Jurkat, Clone E6-1 (cell line): ENCODE results near the gene KRT37.
"Not testable (repeated sequence)": the region's sequence is repeated elsewhere in the genome, so short reads cannot be mapped to it uniquely, and the experiment has no call there.

Experiments used
- DNase-seq: peaks from one replicate; pipeline ENCODE4 v3.0.0-alpha.2; 2011; ENCODE audit warnings: low read depth, low spot score
- H3K4me3 ChIP-seq: 2 replicates; pipeline ENCODE4 v1.5.1; 2011; ENCODE audit warnings: mild to moderate bottlenecking, low read length, control low read depth, moderate library complexity

KRT37 gene

DNA sequence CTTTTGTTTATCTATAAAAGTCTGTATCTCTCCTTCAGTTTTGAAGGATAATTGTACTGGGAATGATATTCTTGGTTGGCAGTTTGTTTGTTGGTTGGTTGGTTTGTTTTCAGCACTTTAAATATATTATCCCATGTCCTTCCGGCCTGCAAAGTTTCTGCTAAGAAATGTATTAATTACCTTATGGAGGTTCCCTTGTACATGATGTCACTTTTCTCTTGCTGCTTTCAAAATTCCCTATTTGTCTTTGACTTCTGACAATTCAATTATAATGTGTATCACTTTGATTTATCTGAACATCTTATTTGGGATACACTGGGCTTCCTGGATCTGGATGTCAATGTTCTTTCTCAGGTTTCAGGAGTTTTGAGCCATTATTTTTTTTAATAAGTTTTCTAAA lies 38.2 kb downstream of the KRT37 start:
- no peak for DNase-seq
- H3K4me3 ChIP-seq, result no peak overlapping the region

DNA sequence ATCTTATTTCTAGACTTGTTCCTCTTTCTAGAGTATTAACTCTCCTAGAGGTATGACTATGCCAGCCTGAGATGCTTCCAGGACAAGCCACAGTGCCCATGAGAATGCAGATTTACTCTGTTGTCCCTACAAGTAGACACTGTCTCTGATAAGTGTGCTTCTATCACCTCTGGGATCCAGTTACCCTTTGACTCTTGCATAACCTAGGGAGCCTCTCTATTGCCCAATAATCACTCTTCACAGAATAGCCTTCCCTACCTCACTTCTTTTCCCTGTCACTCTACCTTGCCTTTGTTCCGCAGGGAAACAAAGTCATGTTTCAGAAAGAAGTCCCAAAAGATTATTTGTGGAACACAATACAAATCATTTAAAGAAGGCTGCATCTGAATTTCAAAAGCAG lies 40.7 kb downstream of the KRT37 start:
- no peak overlapping the region for H3K4me3 ChIP-seq
- no peak for DNase-seq

DNA sequence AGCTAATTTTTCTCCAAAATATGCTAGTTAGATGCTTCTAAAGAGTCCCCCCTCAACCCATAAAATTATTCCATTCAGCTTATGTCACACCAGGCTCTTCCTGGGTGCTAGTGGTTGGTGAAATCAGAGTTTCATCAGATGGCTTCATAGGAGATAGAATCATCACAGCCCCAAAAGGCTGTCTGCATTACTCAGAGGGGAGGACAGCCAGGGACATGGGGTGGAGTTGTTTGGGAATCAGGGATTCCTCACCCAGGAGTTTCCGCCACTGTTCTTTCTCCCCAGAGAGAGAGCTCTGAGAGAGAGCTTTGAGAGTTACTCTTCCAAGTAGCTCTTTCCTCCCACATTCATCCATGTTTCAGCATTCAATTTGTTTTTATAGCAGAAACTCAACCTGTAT lies 42.0 kb downstream of the KRT37 start:
- no peak overlapping the region for H3K4me3 ChIP-seq
- no peak for DNase-seq

DNA sequence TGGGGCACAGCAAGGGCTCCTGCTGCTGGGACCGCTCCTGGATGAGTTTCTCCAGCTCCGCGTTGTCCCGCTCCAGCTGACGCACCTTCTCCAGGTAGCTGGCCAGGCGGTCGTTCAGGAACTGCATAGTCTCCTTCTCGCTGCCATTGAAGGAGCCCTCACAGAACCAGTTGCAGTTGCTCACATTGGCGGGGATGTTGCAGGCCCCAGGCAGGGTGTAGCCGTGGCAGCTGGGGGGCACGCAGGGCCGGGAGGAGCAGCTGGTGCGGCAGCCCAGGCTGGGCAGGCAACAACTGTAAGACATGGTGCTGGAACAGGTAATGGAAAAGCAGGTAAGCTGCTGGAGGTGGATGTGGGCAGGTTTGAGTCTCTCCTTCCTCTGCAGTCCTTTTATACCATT lies 42.4 kb downstream of the KRT37 start, which contains the start of gene KRT34:
TSS of gene KRT34 (minus strand) at position 364 of the 400 bp plus-strand sequence. CDS start at position 304, 60 bp downstream.
- H3K4me3 ChIP-seq, DNase-seq: not testable (repeated sequence)

DNA sequence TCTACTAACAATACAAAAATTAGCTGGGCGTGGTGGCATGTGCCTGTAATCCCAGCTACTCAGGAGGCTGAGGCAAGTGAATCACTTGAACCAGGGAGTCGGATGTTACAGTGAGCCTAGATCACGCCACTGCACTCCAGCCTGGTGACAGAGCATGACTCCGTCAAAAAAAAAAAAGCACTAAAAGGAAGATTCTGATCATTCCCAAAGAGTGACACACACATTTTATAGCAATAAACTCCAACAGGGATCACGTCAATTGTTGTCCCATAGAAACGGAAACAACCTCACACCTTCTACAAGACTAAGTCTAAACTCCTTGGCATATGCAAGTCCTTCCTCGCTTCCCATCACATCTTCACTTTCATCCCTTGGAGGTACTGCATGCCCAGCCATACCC lies 44.3 kb downstream of the KRT37 start:
- not testable (repeated sequence) for DNase-seq

DNA sequence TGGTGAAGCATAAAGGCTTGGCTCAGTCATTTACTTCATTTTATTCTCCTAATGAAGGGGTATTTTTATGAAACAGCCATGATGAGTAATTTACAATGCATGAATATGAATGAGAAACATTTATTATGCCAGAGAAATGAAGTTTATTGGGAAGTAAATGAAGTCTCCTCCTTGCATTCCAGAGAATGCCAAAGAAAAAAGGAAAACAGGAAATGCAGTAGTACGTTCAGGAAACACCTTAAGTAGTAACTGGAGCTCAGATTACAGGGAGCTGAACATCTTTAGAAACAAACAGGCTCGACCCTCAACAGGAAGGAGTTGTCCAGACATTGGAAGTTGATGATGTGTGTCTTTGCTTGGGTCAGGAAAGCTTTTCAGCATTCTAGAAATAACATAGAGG lies 46.8 kb downstream of the KRT37 start:
- DNase-seq, result no peak
- no peak overlapping the region for H3K4me3 ChIP-seq

More for the DNA sequence above, 44.3 kb downstream of the KRT37 start:
- H3K4me3 ChIP-seq, result not testable (repeated sequence)
